GM21526 (cell line): ENCODE data around the gene SIX5.
A peak's percentile ranks its signal among the peaks of the same experiment; 100 is the strongest.
"Not testable (repeated sequence)": the region's sequence is repeated elsewhere in the genome, so short reads cannot be mapped to it uniquely, and the experiment has no call there.

ENCODE experiments used
- ATAC-seq: cut with Tn5 transposase; IDR thresholded peaks from one replicate; pipeline ENCODE4 v1.9.1; 2021; ENCODE audit warnings: moderate library complexity; ENCODE audit not compliant: unreplicated experiment, low FRiP score

The SIX5 gene

DNA sequence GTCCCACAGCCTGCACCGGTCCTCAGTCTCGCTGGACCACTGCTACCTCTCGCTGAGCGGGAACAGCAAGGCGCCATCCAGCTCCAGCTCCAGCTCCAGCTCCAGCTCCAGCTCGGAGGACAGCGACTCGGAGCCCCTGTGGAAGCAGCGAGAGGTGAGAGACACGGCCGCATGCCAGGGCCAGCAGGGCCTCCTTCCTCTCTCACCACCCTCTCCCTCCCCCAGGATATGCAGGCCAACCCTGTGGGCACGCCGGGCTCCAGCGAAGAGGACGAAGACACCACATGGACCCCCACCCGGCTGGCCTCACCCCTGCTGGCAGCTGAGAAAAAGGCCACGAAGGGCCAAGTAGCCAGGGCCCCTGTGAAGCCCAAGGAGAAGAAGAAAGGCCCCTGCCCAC, 7.3 kb downstream of the SIX5 start:
- no peak for ATAC-seq

DNA sequence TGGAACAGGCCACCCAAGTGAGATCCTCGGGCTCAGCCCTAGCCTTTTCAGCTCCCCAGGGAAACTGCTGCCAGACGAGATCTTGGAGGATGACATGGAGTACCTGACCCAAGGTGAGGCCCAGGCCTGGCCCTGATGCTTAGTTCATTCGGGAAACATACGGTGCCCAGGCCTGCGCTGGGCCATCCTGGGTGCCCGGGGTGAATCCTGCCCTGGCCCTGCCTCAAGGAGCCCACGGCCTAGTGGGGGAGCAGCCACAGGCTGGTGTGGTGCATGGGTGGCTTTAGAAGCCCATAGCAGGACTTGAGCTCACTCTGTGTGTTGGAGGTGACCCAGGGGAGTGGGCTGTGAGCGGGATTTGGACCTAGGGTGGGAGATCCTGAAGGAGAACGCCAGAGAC, 10.1 kb downstream of the SIX5 start:
- no peak for ATAC-seq

DNA sequence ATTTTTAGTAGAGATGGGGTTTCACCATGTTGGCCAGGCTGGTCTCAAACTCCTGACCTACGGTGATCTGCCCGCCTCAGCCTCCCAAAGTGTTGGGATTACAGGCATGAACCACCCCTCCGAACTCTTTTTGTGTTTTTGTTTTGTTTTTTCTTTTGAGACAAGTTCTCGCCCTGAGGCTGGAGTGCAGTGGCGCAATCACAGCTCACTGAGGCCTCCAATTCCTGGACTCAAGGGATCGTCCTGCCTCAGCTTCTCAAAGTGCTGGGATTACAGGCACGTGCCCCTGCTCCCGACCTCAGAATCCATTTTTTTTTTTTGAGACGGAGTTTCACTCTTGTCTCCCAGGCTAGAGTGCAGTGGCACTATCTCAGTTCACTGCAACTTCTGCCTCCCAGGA, 11.4 kb downstream of the SIX5 start:
- no peak for ATAC-seq

DNA sequence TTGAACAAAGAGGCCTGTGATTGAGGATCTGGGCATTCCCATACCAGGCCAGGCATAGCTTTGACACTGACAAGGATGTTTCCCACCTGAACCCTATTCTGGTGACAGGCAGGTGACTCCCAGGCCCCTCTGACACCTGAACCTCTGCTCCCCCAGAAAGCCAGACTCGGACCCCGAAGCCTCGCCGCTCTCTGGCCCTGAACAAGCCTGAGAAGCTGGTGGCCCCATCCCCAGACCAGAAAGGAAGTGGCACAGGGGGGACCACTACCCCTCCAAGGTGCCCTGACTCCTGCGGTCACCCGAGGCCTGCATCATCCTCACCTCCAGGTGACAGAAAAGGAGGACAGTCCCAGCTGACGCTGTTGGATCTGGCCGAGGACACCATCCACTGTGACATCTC, 14.7 kb downstream of the SIX5 start:
- ATAC-seq: no peak

DNA sequence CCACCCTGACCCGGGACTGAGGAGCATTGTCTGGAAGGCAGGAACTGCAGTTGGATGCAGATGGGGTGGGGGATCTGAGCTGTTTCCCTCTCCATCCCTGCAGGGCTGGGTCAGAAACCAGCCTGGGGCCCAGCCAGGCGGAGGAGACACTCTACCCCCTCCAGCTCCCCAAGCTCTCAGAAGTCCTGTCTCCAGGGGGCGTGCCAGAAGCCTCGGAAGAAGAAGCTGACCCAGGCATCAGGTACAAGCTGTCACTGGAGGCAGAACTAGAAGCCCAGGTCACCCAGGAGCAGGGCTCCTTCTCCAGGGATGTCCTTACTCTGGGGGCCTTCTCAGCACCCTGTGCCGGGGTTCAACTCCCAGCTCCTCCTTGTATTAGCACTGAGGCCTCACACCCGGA, 15.5 kb downstream of the SIX5 start:
- no peak for ATAC-seq

DNA sequence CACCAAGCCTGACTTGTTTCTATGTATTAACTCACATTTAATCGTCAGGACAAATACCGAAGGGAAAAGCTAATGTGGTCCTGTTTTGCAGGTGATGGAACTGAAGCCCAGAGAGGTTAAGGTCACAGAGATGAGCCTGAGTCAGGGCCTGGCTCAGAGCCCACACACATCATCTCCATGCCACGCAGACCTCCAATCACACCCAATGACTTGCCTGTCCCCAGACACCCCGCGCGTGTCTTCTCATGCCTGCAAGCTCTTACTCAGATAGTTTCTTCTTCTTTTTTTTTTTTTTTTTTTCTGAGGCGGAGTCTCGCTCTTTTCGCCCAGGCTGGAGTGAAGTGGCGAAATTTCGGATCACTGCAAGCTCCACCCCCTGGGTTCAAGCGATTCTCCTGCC, 16.4 kb downstream of the SIX5 start:
- no peak for ATAC-seq

DNA sequence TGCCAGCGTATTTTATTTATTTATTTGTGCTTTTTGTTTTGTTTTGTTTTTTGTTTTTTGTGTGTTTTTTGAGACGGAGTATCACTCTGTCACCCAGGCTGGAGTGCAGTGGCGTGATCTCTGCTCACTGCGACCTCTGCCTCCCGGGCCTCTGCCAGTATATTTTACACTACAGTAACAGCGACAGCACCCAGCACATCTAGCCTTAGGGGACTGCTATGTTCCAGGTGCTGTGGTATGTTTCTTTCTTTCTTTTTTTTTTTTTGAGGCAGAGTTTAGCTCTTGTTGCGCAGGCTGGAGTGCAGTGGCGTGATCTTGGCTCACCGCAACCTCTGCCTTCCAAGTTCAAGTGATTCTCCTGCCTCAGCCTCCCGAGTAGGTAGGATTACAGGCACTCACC, 17.6 kb downstream of the SIX5 start:
- not testable (repeated sequence) for ATAC-seq

DNA sequence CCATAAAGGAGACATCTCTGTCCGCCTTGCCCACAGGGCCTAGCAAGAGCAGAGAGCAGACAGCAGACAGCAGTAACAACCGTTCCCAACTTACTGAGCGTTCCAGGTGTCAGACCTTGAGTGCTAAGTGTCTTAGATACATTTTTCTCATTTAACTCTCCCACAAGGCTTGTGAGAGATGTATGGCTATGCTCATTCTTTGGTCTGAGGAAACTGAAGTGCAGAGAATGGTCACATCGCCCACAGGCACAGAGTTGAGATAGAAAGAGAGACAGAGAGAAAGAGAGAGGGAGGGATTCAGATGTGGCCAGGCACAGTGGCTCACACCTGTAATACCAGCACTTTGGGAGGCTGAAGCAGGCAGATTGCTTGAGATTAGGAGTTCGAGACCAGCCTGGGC, 21.5 kb downstream of the SIX5 start:
- ATAC-seq: no peak

DNA sequence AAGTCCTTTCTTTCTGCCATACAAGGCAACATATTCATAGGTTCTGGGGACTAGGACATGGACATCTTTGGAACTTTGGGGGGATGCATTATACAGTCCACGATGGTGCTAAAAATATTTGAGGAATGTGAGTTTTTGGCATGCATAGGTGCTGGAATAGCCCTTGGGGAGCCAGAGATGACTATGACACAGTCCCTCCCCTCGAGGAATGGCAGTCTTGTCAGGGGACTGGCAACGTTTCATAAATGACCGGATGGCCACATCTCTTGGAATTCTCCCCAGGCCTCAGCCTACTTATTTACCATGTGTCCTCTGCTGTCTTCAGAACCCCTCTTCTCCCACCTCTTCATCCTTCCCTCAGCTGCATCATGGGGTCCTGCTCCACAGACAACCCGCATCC, 22.2 kb downstream of the SIX5 start:
- ATAC-seq: no peak

DNA sequence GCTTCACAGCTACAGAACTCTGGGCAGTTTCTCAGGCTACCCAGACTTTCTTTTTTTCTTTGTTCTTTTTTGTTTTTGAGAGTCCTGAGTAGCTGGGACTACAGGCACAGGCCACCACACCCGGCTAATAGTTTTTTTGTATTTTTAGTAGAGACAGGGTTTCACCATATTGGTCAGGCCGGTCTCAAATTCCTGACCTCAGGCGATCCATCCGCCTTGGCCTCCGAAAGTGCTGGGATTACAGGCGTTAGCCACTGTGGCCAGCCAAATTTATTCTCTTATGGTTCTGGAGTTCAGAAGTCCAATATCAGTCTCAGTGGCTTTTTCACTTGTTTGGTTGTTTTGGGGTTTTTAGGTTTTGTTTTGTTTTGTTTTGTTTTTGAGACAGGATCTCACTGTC, 23.4 kb downstream of the SIX5 start:
- ATAC-seq: no peak

DNA sequence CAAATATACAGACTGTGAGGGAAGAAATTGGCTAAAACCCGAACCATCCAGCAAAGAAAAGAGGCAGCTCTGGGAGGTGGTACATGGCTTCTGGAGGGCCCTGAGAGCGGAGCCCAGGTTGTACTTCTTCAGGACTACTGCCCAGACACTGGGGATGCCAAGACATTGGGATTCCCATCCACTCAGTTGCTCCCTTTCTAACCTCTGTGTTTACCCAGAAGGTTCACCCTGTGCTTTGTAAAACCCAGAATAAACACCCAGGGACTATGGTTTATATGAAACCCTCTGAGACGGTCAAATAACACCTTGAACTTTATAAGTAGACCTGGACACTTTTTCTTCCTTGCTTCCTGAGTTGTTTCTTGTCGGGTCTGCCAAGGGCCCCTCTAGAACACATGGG, 26.1 kb downstream of the SIX5 start:
- ATAC-seq: no peak

DNA sequence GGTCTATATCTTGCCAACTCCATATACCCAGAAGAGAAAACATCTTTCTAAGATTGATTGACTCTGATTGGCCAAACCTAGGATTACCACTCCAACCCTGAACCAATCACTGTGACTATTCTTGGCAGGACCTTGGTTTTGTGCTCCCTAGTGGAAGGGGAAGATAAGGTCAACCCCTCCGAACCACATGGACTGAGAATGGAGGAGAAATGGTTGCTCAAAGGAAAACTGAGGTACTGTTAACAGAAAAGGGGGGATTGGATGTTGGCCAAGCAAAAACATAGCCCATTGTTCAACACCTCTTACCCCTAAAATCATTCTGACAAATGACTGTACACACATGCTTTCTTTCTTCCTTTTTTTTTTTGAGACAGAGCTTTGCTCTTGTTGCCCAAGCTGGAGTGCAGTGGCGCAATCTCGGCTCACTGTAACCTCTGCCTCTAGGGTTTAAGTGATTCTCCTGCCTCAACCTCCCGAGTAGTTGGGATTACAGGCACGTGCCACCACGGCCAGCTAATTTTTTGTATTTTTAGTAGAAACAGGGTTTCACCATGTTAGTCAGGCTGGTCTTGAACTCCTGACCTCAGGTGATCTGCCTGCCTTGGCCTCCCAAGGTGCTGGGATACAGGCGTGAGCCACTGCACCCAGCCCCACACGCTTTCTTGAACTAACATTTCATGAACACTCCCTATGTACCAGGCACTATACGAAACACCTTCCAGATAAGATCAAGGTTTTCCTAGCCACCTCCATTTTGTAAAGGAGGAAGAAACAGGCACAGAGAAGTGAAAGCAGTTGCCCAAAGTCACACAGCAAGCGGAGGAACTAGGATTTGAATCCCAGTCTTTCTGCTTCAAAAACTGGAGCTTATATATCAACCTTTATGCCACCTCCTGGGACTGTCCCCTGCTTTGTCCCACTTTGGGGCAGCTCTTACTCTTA, 29.3 kb downstream of the SIX5 start:
- ATAC-seq: no peak

DNA sequence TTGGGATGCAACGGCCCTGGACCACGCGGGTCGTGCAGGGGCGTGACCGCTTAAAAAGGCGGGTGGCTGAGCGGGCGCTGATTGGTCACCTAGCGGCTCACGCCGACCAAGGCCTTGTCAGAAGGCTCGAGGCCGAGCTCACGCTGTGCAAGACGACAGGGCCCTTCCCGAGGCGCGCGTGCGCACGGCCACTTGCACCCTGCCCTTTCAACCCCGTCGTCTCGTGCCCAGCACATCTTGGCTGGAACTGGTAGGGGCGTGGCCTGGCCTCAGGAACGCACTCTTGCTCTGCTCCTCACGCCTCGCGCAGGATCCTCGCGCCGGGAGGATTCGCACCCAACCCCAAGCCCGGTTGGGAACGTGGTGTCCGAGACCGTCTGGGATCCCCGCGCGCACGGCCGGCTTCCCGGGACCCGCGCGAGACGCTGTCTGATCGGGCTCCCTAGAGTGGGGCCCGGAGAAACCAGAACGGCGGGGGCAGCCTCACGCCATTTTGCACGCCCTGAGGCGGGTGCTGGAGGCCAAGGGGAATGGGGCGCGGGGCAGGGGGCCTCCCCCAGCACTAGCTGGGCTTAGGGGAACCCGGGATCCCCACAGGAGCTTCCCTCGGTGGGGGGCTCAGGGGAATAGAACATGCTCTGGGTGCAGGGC, 35.8 kb downstream of the SIX5 start, which contains the start of gene MEIOSIN:
MEIOSIN (plus strand) TSS at position 280 of the 651 bp plus-strand sequence. CDS start 1,938 bp downstream, outside the sequence.
- no peak for ATAC-seq

DNA sequence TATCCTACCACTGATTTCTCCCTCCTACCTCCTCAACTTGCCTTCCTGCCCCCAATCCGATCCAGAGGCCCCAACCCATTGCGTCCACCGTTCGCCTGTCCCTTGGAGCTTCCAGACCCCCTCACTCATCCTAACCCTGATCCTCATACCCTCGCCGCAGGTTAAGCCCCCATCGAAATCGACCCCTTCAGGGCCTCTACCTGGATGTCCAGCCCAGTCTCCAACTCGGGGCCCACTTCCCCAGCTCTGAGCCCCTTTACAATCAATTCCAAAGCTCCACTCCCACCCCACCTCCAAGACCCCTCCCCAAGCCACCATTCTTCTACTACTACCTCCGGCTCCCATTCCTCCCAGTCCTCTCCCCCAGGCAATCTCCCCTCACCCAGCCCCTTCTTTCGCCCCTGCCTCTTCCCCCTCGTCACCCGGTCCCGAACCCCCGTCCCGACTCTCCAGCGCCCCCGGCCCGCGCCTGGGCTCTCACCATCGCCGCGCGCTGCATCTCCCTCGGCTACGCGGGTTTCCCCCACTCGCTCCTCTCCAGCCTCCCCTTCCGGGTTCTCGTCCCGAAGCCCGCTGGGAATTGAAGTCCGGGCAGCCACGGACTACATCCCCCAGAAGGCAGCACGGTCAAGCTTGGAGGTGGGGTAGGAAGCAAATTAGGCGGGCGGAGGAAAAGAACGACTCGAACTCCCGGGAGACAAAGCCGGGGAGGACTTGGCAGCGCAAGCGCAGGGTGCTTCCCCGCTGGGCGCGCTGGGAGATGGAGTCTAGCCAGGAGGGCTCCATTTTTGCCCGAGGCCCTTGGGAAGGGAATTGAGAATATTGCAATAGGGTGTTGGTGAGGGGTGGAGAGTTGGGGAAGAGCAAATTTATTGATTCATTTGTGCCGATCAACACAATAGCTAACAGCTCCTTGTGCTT, 38.4 kb downstream of the SIX5 start, which contains the start of gene FBXO46:
FBXO46 (minus strand) TSS at position 529 of the 921 bp plus-strand sequence. CDS start 17,401 bp downstream, outside the sequence.
- ATAC-seq: peak; percentile 67

DNA sequence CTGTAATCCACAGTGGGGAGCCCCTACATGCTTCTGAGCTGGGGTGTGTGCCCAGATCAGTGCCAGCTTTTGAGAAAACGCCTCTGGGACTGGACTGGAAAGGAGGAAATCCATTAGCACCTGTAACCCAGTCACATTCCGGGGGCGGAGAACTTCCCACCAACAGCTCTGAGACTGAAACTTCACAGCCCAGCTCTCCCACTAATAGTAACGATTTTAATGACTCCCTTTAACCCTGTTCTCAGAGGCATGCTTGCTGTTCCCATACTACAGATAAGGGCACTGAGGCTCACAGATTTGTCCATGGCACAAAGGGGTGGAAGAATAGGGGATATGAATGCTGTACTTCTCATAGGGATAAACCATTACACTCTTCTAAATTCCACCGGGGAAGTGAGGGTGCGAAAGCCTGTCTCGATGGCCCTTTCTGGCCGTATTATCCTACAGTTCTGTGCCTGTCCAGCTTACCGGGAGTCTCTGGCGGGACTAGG, 39.2 kb downstream of the SIX5 start:
- ATAC-seq: no peak

DNA sequence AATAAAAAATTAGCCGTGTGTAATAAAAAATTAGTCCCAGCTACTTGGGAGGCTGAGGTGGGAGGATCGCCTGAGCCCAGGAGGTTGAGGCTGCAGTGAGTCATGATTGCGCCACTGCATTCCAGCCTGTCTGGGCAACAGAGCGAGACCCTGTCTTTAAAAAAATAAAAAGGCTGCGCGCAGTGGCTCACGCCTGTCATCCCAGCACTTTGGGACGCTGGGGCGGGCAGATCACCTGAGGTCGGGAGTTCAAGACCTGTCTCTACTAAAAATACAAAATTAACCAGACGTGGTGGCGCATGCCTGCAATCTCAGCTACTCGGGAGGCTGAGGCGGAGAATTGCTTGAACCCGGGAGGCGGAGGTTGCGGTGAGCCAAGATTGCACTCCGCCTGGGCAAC, 40.4 kb downstream of the SIX5 start:
- ATAC-seq: not testable (repeated sequence)

DNA sequence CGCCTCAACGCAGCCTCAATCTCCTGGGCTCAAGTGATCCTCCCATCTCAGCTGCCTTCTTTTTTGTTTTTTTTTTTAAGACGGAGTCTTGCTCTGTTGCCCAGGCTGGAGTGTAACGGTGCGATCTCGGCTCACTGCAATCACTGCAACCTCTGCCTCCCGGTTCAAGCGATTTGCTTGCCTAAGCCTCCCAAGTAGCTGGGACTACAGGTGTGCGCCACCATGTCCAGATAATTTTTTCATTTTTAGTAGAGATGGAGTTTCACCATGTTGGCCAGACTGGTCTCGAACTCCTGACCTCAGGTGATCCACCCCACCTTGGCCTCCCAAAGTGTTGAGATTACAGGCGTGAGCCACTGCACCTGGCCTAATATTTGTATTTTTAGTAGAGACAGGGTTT, 49.0 kb downstream of the SIX5 start:
- not testable (repeated sequence) for ATAC-seq

DNA sequence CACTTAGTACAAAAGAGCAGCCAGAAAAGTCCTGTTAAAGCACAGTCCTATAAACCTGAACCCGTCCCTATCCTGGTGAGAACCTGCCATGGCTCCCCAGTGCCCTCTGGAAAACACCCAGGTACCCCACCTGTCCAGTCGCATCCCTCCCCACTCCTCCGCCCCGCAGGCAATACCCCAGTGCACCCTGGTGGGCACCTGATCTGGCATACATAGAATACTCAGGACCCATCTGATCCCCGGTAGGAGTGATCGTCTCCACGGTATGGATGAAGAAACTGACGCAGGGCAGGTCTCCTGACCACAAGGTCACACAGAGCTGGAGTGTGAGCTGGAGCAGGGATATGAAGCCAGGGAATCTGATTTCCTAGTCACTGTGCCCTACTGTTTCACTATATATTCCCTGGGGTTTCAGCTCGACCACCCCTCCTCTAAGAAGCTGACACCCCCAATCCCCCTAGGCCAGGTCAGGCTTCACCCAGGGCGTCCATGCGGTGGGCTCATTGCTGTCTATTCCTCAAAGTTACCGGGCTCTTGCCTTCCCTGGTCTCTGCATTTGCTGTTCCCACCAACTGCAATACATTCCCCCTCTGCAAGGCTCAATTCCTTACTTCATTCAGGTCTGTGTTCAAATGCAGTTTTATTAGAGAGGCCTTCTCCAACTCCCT, 50.9 kb downstream of the SIX5 start:
- no peak for ATAC-seq

DNA sequence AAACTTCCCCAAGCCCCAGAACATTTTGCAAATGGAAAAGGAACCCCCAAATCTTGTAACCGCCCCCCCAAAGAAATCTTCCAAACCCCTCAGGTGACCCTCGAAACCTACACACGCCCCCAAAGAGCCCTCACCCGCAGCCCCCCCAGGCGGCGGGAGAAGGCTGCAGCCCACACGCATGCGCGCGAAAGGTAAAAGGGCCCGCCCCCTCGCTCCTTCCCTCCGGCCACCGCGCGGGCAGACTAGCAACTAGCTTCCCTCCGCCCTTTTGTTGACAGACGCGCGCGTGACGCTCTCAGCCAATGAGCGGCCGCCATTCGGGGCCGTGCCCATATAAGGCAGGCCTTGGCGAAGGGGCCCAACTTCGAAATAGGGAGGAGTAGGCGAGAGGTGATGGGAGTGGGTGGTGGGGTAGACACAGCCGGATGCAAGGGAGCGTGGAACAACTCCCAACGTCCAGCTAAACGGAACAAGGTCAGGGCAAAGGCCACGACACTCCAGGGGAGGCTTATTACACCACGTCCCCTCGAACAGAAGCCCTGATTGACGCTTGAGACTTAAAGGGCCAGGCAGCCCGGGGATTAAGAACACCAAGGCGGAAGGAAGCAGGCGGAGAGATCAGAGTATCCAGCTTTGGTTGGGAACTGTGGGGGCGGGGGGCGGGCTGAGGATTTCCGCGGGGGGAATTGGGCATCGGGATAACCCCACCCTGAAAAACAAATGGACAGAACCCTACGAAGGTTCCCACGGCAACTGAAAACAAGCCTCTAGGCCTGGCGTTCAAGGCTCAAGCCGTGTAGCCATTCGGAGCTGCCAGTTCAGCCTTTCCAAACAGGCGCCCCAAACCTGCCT, 51.7 kb downstream of the SIX5 start:
- peak; percentile 76 for ATAC-seq
